Esophagus muscularis mucosa (tissue), 3 donors: ENCODE results near the gene TRIM33.

Experiments used
- POLR2A ChIP-seq: fragments of 450-650 bp; IDR thresholded peaks from one replicate; pipeline ENCODE4 v1.6.1; 2017; ENCODE audit warnings: antibody characterized with exemption, moderate library complexity, mild to moderate bottlenecking, low read depth
- TF ChIP-seq, protein P1 (sequence below), 3 experiments: fragments of 200-600 bp in 2 of 3; fragments of 450-650 bp in 1 of 3; sonication (generic) in 2 of 3; IDR thresholded peaks; one replicate each; pipeline ENCODE4 v1.5.1; 2017 to 2019; ENCODE audit warnings: antibody characterized with exemption in 3 of 3, mild to moderate bottlenecking in 2 of 3, moderate library complexity in 1 of 3

DNA sequence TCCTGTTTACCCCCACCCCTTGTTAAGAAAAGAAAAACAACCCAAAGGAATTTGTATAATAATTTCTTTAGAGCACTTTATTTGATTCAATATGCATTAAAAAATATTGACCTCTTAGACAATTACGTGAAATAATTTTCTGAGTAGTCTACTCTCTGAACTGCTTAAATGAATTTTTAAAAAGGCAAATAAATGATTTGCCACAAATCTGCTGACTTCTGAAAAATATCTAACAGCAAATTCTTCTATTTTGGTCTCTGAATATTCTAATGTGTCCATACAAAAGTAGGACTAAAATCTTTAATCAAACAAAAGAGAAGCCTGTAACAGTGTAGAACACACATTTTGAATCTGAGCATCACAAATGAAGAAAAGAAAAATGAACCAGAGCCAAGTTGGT, 115.1 kb downstream of the TRIM33 start:
- TF ChIP-seq POLR2A, result no peak
- TF ChIP-seq, protein P1, sequence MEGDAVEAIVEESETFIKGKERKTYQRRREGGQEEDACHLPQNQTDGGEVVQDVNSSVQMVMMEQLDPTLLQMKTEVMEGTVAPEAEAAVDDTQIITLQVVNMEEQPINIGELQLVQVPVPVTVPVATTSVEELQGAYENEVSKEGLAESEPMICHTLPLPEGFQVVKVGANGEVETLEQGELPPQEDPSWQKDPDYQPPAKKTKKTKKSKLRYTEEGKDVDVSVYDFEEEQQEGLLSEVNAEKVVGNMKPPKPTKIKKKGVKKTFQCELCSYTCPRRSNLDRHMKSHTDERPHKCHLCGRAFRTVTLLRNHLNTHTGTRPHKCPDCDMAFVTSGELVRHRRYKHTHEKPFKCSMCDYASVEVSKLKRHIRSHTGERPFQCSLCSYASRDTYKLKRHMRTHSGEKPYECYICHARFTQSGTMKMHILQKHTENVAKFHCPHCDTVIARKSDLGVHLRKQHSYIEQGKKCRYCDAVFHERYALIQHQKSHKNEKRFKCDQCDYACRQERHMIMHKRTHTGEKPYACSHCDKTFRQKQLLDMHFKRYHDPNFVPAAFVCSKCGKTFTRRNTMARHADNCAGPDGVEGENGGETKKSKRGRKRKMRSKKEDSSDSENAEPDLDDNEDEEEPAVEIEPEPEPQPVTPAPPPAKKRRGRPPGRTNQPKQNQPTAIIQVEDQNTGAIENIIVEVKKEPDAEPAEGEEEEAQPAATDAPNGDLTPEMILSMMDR (IDR thresholded peaks at IDR 0.05), result no peak
